NCI-H1417 (cell line): ENCODE data around the gene BEX5.
"Not testable (repeated sequence)": the region's sequence is repeated elsewhere in the genome, so short reads cannot be mapped to it uniquely, and the experiment has no call there.

Experiments
- DNase-seq, 3 experiments: peaks; one replicate each; lab custom pipeline; 2025; lab: John Stamatoyannopoulos, UW

The BEX5 gene

GRCh38 chrX:102155806-102156179, at the start of gene BEX5:
Gene BEX5, minus strand, starts transcription at chrX:102155977. Its CDS starts 1,712 bp downstream, at chrX:102154265.
- DNase-seq: peak; percentile 70 to 88 (median 75)

- DNase-seq: no peak
These were observed 30.4 kb upstream of the BEX5 start for GRCh38 chrX:102185967-102186720.

GRCh38 chrX:102154900-102155805, 624 bp downstream of the BEX5 start:
- DNase-seq: peak; percentile 30 to 75 (median 62)

GRCh38 chrX:102154218-102154860, 1.4 kb downstream of the BEX5 start:
- peak; percentile 34 to 62 (median 46) for DNase-seq

- DNase-seq: not testable (repeated sequence)
These were observed 13.5 kb downstream of the BEX5 start, which contains the start of gene TCEAL6 for GRCh38 chrX:102142274-102142673. Gene TCEAL6, minus strand, starts transcription at chrX:102142481.

- DNase-seq: not testable (repeated sequence)
These were observed 14.1 kb downstream of the BEX5 start for GRCh38 chrX:102141631-102142030.

GRCh38 chrX:102140876-102141275, 14.9 kb downstream of the BEX5 start:
- DNase-seq: not testable (repeated sequence)

GRCh38 chrX:102138064-102138463, 17.7 kb downstream of the BEX5 start:
- DNase-seq: no peak

GRCh38 chrX:102129473-102129872, 26.3 kb downstream of the BEX5 start:
- DNase-seq: peak in 1 of 3 experiments; percentile 54

- DNase-seq: no peak
These were observed 28.9 kb downstream of the BEX5 start for GRCh38 chrX:102126863-102127262.

- DNase-seq: not testable (repeated sequence)
These were observed 29.5 kb downstream of the BEX5 start for GRCh38 chrX:102126080-102126818.

- peak; percentile 24 to 54 (median 44) for DNase-seq
These were observed 30.3 kb downstream of the BEX5 start, which contains the start of gene TCEAL2 for GRCh38 chrX:102125436-102125835. Gene TCEAL2, plus strand, starts transcription at chrX:102125679. Its CDS starts 1,152 bp downstream, at chrX:102126831.

GRCh38 chrX:102125014-102125413, 30.8 kb downstream of the BEX5 start:
- not testable (repeated sequence) for DNase-seq

- DNase-seq: no peak
These were observed 40.0 kb downstream of the BEX5 start for GRCh38 chrX:102115748-102116147.

GRCh38 chrX:102113367-102113766, 42.4 kb downstream of the BEX5 start:
- DNase-seq: no peak
